ENCODE results near the gene ALKAL2. TPM values are rescaled to one million over a fixed set of nuclear protein-coding genes. Genes with fewer than 3 reads are reported as not detected.

The ALKAL2 gene, protein sequence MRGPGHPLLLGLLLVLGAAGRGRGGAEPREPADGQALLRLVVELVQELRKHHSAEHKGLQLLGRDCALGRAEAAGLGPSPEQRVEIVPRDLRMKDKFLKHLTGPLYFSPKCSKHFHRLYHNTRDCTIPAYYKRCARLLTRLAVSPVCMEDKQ
- total RNA-seq (2022; extraction: Qiagen RNA extraction; ENCODE audit: low read depth), result not detected in 5 replicates

GRCh38 chr2:287911-288757 is at the start of gene ALKAL2:
ALKAL2 (minus strand) TSS chr2:288091; CDS start chr2:287835, 256 bp downstream.

GRCh38 chr2:264493-265468 is 23.1 kb downstream of the ALKAL2 start, which contains the start of gene ACP1:
ACP1 (plus strand) TSS chr2:264947; CDS start chr2:264965, 18 bp downstream.

GRCh38 chr2:263774-264492 is 24.0 kb downstream of the ALKAL2 start, which contains the start of gene SH3YL1:
SH3YL1 (minus strand) TSS chr2:264032; CDS start chr2:263984, 48 bp downstream.

Other genes starting within 250 kb of the ALKAL2 start
- 0.06 to 0.26 TPM (median 0.14 TPM) in 5 replicates for gene FAM110C, start 241.6 kb downstream of the ALKAL2 start, total RNA-seq (2022; extraction: Qiagen RNA extraction; ENCODE audit: low read depth)
- gene SH3YL1, start 24.1 kb downstream of the ALKAL2 start, total RNA-seq (2022; extraction: Qiagen RNA extraction; ENCODE audit: low read depth), result 8.0 to 11.8 TPM (median 8.7 TPM) in 5 replicates
- 191 to 233 TPM (median 201 TPM) in 5 replicates for gene ACP1, start 23.1 kb downstream of the ALKAL2 start, total RNA-seq (2022; extraction: Qiagen RNA extraction; ENCODE audit: low read depth)

Data from A549 treated with DMSO at 1 μM for 4 hours (cell line).